Measurements from ENCODE around the gene TSPEAR. TPM values are rescaled to one million over a fixed set of nuclear protein-coding genes. Genes with fewer than 3 reads are reported as not detected.

The TSPEAR gene
- total RNA-seq, 1 experiment from 2014 or later: not detected

DNA sequence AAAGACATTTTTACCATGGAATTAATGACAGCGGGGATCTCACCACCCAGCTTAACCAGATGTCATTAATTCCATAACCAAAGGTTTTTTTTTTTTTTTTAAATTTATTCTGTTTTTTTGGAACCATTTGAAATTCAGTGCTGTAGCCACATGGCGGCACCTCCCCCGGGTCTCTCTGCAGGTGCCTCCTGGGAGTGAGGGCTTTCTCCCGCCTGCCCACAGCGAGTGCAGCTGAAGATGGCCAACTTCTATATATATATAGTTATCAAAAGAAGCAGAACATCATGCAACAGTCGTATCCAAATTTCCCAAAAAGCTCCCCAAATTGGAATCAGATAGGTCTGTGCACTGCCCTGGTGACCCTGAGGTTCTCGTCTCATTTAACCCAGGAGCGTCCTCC, 95.9 kb downstream of the TSPEAR start:
- no peaks in the 10 kb centered on the region for H3K27me3 ChIP-seq (ENCODE audit: control insufficient read depth, insufficient read depth, low read length)
- H3K9me3 ChIP-seq (ENCODE audit: control insufficient read depth, insufficient read depth, low read depth, low read length): no peaks in the 10 kb centered on the region; the same call in 1 of the 2 replicates
- ChIA-PET POLR2A (no interaction called here), CTCF (no interaction called here)
- no peak overlapping the region for H3K4me3 ChIP-seq (ENCODE audit: low read depth in 2 of 2, low read length in 2 of 2)
- TF ChIP-seq SIN3A (IDR thresholded peaks at IDR 0.05; ENCODE audit: borderline replicate concordance, insufficient read depth, low read depth, low read length): no peak
- TF ChIP-seq, protein P1, sequence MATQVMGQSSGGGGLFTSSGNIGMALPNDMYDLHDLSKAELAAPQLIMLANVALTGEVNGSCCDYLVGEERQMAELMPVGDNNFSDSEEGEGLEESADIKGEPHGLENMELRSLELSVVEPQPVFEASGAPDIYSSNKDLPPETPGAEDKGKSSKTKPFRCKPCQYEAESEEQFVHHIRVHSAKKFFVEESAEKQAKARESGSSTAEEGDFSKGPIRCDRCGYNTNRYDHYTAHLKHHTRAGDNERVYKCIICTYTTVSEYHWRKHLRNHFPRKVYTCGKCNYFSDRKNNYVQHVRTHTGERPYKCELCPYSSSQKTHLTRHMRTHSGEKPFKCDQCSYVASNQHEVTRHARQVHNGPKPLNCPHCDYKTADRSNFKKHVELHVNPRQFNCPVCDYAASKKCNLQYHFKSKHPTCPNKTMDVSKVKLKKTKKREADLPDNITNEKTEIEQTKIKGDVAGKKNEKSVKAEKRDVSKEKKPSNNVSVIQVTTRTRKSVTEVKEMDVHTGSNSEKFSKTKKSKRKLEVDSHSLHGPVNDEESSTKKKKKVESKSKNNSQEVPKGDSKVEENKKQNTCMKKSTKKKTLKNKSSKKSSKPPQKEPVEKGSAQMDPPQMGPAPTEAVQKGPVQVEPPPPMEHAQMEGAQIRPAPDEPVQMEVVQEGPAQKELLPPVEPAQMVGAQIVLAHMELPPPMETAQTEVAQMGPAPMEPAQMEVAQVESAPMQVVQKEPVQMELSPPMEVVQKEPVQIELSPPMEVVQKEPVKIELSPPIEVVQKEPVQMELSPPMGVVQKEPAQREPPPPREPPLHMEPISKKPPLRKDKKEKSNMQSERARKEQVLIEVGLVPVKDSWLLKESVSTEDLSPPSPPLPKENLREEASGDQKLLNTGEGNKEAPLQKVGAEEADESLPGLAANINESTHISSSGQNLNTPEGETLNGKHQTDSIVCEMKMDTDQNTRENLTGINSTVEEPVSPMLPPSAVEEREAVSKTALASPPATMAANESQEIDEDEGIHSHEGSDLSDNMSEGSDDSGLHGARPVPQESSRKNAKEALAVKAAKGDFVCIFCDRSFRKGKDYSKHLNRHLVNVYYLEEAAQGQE (IDR thresholded peaks at IDR 0.05; ENCODE audit: insufficient read depth in 1 of 2, low read depth in 2 of 2, low read length in 1 of 2): no peak
- TF ChIP-seq POLR2AphosphoS5 (IDR thresholded peaks at IDR 0.05; ENCODE audit: low read depth, low read length): no peak
- TF ChIP-seq, protein P2, sequence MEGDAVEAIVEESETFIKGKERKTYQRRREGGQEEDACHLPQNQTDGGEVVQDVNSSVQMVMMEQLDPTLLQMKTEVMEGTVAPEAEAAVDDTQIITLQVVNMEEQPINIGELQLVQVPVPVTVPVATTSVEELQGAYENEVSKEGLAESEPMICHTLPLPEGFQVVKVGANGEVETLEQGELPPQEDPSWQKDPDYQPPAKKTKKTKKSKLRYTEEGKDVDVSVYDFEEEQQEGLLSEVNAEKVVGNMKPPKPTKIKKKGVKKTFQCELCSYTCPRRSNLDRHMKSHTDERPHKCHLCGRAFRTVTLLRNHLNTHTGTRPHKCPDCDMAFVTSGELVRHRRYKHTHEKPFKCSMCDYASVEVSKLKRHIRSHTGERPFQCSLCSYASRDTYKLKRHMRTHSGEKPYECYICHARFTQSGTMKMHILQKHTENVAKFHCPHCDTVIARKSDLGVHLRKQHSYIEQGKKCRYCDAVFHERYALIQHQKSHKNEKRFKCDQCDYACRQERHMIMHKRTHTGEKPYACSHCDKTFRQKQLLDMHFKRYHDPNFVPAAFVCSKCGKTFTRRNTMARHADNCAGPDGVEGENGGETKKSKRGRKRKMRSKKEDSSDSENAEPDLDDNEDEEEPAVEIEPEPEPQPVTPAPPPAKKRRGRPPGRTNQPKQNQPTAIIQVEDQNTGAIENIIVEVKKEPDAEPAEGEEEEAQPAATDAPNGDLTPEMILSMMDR (IDR thresholded peaks at IDR 0.05): no peak
- no peak for TF ChIP-seq TCF7L2 (IDR thresholded peaks at IDR 0.05; ENCODE audit: low read depth, low read length)
- H3K4me1 ChIP-seq (ENCODE audit: control insufficient read depth, insufficient read depth, low read length): no peaks in the 10 kb centered on the region
- no TSS peak for BruUV-seq (replicated peaks)
- H3K27ac ChIP-seq (ENCODE audit: low read length): no peak overlapping the region
- H3K36me3 ChIP-seq (ENCODE audit: control insufficient read depth, insufficient read depth, low read length): no peaks in the 10 kb centered on the region
- intact Hi-C loops (cut with micrococcal nuclease; ENCODE audit: unreplicated experiment) (no loop called here), in situ Hi-C loops (cut with HindIII; ENCODE audit: low pct_unique_long_range_greater_than_20kb, low sequenced_read_pairs) (no loop called here)
- no peak for DNase-seq (ENCODE audit: low read depth, low spot score)
- no peak for ATAC-seq

DNA sequence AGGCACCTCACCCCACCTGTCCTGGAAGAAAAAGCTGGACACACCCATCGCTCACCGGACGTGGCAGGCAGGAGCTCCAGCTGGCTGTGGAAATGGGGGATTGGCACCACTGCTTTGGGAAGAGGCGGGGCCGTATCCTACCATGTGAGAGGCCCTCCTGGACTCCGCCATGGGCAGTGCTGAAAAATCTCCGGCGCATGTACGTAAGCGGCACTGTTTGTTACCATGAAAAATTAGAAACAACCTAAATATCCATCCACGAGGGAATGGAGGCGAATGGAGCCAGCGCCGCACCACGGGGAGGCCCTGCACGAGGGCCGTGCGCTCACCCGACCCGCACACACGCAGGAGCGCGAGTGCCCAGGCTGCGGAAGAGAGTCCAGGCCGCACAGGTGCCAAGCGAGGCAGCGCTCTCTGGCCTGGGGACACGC, 96.4 kb downstream of the TSPEAR start:
- no peak overlapping the region for H3K27ac ChIP-seq (ENCODE audit: low read length)
- no peaks in the 10 kb centered on the region for H3K27me3 ChIP-seq (ENCODE audit: control insufficient read depth, insufficient read depth, low read length)
- H3K4me3 ChIP-seq (ENCODE audit: low read depth in 2 of 2, low read length in 2 of 2): no peak overlapping the region
- no peaks in the 10 kb centered on the region for H3K4me1 ChIP-seq (ENCODE audit: control insufficient read depth, insufficient read depth, low read length)
- intact Hi-C loops (cut with micrococcal nuclease; ENCODE audit: unreplicated experiment): no loop called here
- POLR2A ChIA-PET: no interaction called here
- in situ Hi-C loops (cut with HindIII; ENCODE audit: low pct_unique_long_range_greater_than_20kb, low sequenced_read_pairs): no loop called here
- H3K36me3 ChIP-seq (ENCODE audit: control insufficient read depth, insufficient read depth, low read length): no peaks in the 10 kb centered on the region
- H3K9me3 ChIP-seq (ENCODE audit: control insufficient read depth, insufficient read depth, low read depth, low read length): no peaks in the 10 kb centered on the region; the same call in 1 of the 2 replicates
- no TSS peak for BruUV-seq (replicated peaks)
- no peak for ATAC-seq
- CTCF ChIA-PET: no interaction called here
- TF ChIP-seq POLR2AphosphoS5 (IDR thresholded peaks at IDR 0.05; ENCODE audit: low read depth, low read length) (no peak), SIN3A (IDR thresholded peaks at IDR 0.05; ENCODE audit: borderline replicate concordance, insufficient read depth, low read depth, low read length) (no peak), TCF7L2 (IDR thresholded peaks at IDR 0.05; ENCODE audit: low read depth, low read length) (no peak)
- TF ChIP-seq, protein P1 (IDR thresholded peaks at IDR 0.05; ENCODE audit: insufficient read depth in 1 of 2, low read depth in 2 of 2, low read length in 1 of 2): no peak
- TF ChIP-seq, protein P2 (IDR thresholded peaks at IDR 0.05): no peak
- DNase-seq (ENCODE audit: low read depth, low spot score): no peak
